ENCODE data around the gene CARD11. TPM values are rescaled to one million over a fixed set of nuclear protein-coding genes. Genes with fewer than 3 reads are reported as not detected.

Gene CARD11
- total and polyA plus RNA-seq, 10 donors, result 30.3 to 72.6 (median 48.8) TPM

- WGBS, 5 donors, result 73 to 89% (median 84%) methylated on average over 9 of the region's 9 CpGs
- no peak overlapping the region for H3K27ac ChIP-seq
- H3K4me3 ChIP-seq, result no peak overlapping the region
- DNase-seq, result no peak
- H3K9me3 ChIP-seq, result peaks cover 0 to 22% (median 14%) of the 10 kb centered on the region in 8 donors
- no peak for TF ChIP-seq POLR2A (IDR thresholded peaks at IDR 0.05)
- no peak for TF ChIP-seq POLR2AphosphoS5 (IDR thresholded peaks at IDR 0.05)
- TF ChIP-seq CTCF (IDR thresholded peaks at IDR 0.05 in 8 of 11, conservative IDR thresholded peaks at IDR 0.05 in 3 of 11), result no peak
- peaks cover 0 to 67% (median 8%) of the 10 kb centered on the region in 6 donors for H3K36me3 ChIP-seq
- peaks cover 0 to 30% (median 6%) of the 10 kb centered on the region in 6 donors for H3K4me1 ChIP-seq
- no peaks in the 10 kb centered on the region for H3K27me3 ChIP-seq (replicated peaks in 1 of 7)
- intact Hi-C loops (cut with DNase I; ENCODE audit: low total_unique reads), result no loop called here
These were observed 14.5 kb downstream of the CARD11 start for GRCh38 chr7:3029138-3029537.

DNA sequence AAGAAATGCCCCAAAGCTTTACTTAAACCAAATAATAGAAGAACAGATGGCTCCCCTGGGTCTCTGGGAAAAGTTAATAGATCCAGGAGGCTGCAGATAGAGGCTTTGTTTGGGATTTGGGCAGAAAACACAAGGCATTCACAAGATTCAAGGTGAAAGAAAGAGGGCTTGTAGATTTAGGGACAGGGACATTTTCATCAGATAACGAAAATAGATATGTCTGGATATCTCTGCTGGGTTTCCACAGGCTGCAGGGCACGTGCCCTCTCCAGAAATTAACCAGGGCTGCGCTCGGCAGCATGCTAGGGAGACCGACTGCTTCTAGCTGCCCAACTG is 14.9 kb downstream of the CARD11 start:
- peaks cover 0 to 70% (median 8%) of the 10 kb centered on the region in 6 donors for H3K36me3 ChIP-seq
- peaks cover 0 to 22% (median 14%) of the 10 kb centered on the region in 8 donors for H3K9me3 ChIP-seq
- no peak for TF ChIP-seq POLR2AphosphoS5 (IDR thresholded peaks at IDR 0.05)
- no peak for TF ChIP-seq CTCF (IDR thresholded peaks at IDR 0.05 in 8 of 11, conservative IDR thresholded peaks at IDR 0.05 in 3 of 11)
- no peak for TF ChIP-seq POLR2A (IDR thresholded peaks at IDR 0.05)
- DNase-seq, result no peak
- peaks cover 0 to 28% (median 6%) of the 10 kb centered on the region in 6 donors for H3K4me1 ChIP-seq
- H3K27me3 ChIP-seq (replicated peaks in 1 of 7), result no peaks in the 10 kb centered on the region
- intact Hi-C loops (cut with DNase I; ENCODE audit: low total_unique reads), result no loop called here
- no peak overlapping the region for H3K27ac ChIP-seq
- WGBS, 5 donors, result 75 to 89% (median 85%) methylated on average over 5 of the region's 5 CpGs
- H3K4me3 ChIP-seq, result no peak overlapping the region

DNA sequence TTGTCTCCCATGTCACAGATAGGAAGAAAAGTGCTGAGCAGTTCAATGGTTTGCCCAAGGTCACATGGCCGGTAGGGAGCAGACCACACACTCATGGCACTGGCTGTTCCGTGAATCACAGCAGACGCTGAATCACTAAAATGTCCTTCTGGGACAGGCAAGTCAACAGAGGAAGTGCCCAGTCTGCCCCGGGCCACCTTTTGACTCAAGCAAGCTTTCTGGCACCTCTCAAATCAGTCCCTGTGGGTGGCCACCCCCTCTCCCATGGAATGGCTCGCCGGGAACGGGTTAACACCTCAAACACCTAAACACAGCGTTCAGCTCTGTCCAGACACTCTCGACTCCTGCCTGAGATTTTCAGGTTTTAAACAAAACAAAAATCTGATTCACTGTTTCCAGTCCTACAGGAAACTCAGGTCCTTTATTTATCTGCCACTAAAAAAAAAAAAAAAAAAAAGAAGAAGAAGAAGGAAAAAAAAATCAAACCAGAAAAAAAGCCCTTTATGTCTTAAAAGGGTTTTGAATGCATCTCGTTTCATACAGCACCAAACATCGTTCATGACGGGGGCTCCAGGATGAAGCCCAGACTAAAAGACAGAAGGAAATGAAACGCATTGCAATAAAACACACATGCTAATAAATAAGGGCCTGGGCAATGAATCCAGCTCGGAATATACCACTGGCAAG is 15.5 kb downstream of the CARD11 start:
- Histone ChIP-seq H3K27me3 (replicated peaks in 1 of 7) (no peaks in the 10 kb centered on the region), H3K27ac (peak overlapping the region in 1 of 8 donors; percentile 55), H3K9me3 (peaks cover 0 to 23% (median 14%) of the 10 kb centered on the region in 8 donors), H3K36me3 (peaks cover 0 to 67% (median 8%) of the 10 kb centered on the region in 6 donors), H3K4me1 (peaks cover 0 to 23% (median 3%) of the 10 kb centered on the region in 6 donors), H3K4me3 (no peak overlapping the region)
- DNase-seq, result no peak
- 36 to 54% (median 48%) methylated on average over 14 of the region's 14 CpGs for WGBS, 5 donors
- intact Hi-C loops (cut with DNase I; ENCODE audit: low total_unique reads), result no loop called here
- no peak for TF ChIP-seq POLR2A (IDR thresholded peaks at IDR 0.05)
- TF ChIP-seq CTCF (IDR thresholded peaks at IDR 0.05 in 8 of 11, conservative IDR thresholded peaks at IDR 0.05 in 3 of 11), result no peak
- TF ChIP-seq POLR2AphosphoS5 (IDR thresholded peaks at IDR 0.05), result no peak

DNA sequence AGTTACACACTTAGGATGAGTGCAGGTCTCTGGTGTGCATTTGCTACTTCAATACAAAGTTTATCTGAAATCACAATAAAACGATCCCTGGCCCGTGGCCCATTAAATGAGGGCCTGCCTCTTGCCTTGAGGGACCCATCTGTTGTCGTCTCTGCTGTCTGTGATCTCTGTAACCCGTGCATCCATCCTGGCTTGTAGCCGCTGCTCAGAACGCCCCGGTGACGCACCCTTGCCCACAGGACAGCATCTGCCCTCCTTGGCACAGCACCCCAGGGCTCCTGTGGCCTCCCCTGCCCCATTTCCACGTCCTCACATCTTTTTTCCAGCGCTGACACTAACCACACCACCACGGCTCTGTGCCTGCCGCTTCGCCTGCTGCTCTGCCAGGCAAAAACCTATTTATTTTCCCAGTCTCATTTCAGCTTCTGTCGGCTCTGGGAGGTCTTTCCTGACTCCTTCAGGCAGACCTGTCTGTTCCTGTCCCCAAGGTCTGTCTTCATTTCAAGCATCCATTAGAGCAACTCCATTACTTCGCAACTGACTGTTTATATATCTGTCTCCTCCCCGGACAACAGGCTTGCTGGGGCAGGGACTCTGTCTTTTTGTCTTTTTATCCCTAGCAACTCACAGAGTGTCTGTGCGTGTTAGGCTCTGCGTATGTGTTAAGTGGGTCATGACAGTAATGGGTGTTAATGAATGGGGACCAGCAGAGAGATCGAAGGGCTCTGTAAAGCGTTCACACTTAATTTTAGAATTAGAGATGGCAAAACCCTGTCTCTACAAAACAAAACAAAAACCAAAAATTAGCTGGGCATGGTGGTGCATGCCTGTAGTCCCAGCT is 16.4 kb downstream of the CARD11 start:
- Histone ChIP-seq H3K4me3 (no peak overlapping the region), H3K27me3 (replicated peaks in 1 of 7) (no peaks in the 10 kb centered on the region), H3K36me3 (peaks cover 0 to 64% (median 8%) of the 10 kb centered on the region in 6 donors), H3K27ac (no peak overlapping the region), H3K9me3 (peaks cover 0 to 27% (median 15%) of the 10 kb centered on the region in 8 donors), H3K4me1 (peaks cover 0 to 22% (median 3%) of the 10 kb centered on the region in 6 donors)
- 77 to 85% (median 81%) methylated on average over 20 of the region's 20 CpGs for WGBS, 5 donors
- peak in 1 of 3 donors; percentile 16 for TF ChIP-seq POLR2AphosphoS5 (IDR thresholded peaks at IDR 0.05)
- TF ChIP-seq POLR2A (IDR thresholded peaks at IDR 0.05), result no peak
- no peak for DNase-seq
- intact Hi-C loops (cut with DNase I; ENCODE audit: low total_unique reads), result no loop called here

Measured in spleen (tissue), 11 donors.